HG03442 (cell line): ENCODE data around the gene HSPA8.
"Not testable (repeated sequence)": the region's sequence is repeated elsewhere in the genome, so short reads cannot be mapped to it uniquely, and the experiment has no call there.

Experiments used
- ATAC-seq: cut with Tn5 transposase; IDR thresholded peaks from one replicate; pipeline ENCODE4 v1.9.1; 2021; ENCODE audit warnings: mild to moderate bottlenecking, moderate library complexity; ENCODE audit not compliant: unreplicated experiment

HSPA8 gene

DNA sequence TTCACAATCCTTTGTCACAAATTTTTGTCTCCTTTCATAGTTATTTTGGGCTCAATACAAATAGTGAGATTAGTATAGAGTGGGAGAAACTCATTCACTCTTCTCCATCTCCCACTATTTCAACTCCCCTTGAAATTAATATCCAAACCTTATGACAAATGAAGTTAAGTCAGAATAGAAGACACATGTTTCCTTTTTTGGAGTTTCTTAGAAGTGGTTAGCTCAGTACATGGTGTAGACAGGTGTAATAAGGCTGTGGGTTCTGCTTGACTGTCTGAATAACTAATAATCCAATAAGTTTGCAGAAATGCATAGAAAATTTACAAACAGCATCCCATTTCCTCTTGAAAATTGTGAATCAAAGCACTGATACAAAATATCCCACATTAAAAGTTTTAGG is 10.8 kb upstream of the HSPA8 start:
- ATAC-seq, result no peak

DNA sequence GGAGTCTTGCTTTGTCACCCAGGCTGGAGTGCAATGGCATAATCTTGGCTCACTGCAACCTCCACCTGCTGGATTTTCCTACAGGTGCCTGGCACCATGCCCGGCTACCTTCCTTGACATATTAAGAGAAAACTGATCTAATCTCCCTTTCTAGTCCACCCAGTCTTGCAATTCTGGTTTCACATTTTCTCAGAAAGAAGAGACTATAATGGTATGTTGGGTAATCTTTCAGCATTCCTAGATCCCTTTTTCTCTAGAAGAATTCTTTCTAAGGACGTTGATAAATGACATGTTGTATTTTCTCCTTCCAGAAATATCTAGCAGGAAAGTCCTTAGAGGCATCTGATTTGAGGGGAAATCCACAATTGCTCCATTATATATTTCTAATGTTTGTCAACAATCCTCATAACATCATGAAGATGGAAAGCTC is 10.4 kb upstream of the HSPA8 start:
- no peak for ATAC-seq

- peak; percentile 56 for ATAC-seq
Observed at GRCh38 chr11:123069908-123070821, 8.2 kb upstream of the HSPA8 start.

DNA sequence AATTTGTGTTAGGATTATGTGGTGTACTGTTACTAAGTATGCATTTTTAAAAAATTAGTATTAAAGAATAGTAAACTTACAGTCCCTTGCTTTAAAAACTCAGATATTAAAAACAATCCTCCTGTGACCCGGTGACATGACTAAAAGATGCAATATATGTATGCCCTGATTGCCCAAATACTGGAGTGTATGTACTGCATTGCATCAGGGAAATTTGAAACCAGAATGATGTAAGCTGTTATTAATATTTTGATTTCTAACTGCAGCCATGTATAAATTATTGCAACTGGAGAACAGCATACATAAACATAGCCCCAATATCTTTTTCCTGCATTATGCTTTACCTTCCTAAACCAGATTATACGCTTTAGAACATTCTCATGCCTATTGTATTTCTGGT is 3.7 kb upstream of the HSPA8 start:
- no peak for ATAC-seq

GRCh38 chr11:123063826-123064657 is 2.1 kb upstream of the HSPA8 start:
- ATAC-seq, result no peak

GRCh38 chr11:123062892-123063825 is 1.2 kb upstream of the HSPA8 start:
- ATAC-seq, result no peak

DNA sequence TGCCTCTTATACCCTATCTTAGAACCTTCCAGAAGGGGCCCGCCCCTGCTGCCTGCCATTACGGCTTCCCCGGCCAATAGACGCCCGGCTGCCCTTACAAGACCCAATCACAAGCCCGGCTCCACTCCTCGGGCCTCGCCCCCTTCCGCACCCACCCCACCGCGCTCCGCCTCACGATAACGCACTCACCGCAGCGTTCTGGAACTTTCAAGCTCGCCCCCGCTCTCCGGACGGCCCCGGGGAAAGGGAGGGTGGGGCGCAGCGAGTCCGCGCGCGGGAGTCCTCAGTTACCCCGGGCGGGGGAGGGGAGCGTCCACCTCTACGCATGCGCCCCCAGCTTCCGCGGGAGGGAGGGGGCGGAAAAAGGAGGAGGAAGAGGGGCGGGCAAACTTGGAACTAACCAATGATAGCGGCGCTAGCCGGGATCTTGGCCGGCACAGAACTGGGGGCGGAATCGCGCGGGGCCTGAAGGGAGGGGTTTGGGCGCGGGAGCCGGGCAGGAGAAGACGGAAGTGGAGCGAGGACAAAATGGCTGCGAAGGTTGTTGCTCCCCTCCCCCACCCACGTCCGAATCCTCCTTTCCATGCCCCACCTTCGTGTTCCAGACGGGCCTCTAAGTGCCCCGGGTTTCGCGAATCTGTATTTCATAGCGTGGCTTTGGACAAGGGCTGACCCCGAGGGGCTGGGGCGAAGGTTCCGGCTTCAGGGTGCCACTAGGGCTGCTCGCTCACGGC is 389 bp upstream of the HSPA8 start:
- ATAC-seq, result peak; percentile 85

DNA sequence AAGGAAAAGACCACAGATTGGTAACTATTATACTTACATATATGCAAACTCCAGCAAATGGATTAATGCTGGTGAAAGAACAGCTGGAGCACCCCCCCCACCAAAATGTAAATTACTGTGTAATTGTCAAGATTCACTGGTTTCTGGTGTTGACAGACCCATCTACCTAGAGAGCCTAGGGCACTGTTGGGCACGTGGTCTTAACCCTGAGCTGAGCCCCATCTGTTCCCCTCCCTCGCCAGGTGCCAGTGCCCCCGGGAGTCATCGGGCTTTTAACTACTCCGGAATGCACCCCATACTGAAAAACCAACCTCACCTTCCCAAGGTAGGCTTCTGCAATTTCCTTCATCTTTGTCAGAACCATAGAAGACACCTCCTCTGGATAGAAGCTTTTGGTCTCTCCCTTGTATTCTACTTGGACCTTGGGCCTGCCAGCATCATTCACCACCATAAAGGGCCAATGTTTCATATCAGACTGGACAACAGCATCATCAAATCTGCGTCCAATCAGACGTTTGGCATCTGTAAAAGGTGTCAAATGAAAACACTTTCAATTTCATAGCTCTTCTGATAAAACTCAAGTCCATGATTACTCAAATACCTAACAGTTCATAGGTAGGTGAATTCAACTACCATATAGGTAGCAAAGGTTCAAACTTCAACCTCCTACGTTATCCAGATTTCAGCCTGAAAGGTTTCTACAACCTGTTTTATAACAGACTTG is 1.5 kb downstream of the HSPA8 start:
- ATAC-seq, result no peak

GRCh38 chr11:123059041-123059920 is 2.7 kb downstream of the HSPA8 start:
- ATAC-seq, result not testable (repeated sequence)

DNA sequence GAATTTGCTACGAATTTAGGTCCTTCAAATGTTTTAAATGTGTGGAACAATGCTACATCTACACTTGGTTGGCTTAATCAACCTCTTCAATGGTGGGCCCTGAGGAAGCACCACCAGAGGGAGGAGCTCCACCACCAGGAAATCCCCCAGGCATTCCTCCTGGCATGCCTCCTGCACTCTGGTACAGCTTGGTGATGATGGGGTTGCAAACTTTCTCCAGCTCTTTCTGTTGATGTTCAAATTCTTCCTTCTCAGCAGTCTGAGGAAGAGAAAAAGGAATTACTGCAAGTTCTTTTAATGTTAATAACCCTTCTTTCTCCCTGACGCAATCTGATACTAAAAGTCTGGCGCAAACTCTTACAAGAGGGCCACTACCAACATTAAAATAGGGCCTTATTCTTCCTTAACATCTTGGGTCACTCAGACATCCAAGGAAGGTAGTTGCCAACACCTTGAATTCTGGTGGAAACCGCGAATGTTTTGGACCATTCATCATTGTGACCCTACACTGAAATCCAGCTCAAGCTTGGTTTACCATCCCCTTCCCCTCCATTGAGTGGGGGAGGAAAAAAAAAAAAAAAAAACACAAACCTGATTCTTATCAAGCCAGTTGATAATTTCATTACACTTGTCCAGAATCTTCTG is 4.2 kb downstream of the HSPA8 start:
- ATAC-seq, result no peak

DNA sequence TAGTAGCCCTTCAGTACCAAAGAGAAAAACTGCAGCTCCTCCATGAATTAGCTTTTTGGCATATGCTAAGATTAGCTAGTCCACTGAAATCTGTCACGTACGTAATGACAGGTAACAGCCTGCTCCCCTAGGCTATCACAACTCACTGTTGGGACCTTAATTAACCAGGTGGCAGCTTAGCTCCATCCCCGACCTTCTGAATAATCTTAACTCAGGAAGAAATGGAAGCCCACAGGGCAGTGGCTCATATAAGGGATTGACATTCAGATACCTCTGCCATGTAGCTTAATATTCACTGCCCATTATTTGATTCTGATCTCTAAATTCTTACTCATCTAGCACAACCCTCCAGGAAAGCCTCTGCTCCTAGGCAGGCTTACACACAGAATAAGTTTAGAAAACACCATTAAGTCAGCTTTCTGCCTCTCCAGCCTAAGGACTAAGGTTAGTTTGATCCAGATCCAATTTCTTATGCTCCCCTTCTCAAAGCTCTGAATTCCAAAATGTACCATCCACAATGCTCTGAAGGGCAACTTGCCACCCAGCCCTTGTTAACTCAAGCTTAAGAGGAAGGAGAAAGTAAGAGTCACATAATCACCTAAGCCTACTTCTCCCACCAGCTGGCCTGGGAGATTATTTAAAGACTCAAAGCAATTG is 5.0 kb downstream of the HSPA8 start:
- no peak for ATAC-seq

DNA sequence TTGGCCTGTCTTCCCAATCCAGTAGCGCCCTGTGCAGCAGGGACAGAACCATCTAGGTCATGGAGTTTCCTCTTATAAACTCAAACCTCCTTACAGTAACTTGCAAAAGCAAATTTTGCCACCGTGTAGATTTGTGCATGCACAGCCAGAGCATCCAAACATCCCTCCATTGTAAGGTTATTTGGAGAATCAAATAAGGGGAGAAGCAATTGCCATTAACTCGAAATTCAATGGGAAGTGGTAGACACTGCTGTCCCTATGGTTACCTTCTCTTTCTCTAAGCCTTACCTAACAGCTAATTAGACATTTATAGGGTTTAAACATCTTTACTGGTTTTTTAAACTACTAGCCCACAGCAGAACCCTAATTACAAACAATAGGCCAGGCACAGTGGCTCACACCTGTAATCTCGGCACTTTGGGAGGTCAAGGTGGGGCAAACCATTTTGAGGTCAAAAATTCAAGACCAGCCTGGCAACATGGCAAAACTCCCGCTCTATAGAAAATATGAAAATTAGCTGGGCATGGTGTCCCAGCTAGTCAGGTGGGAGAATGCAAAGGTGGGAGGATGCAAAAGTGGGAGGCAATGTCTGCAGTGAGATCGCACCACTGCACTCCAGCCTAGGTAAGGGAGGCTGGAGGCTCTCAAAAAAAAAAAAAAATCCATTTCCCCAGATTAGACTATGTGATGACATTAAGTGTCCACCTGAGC is 6.6 kb downstream of the HSPA8 start:
- ATAC-seq, result no peak

DNA sequence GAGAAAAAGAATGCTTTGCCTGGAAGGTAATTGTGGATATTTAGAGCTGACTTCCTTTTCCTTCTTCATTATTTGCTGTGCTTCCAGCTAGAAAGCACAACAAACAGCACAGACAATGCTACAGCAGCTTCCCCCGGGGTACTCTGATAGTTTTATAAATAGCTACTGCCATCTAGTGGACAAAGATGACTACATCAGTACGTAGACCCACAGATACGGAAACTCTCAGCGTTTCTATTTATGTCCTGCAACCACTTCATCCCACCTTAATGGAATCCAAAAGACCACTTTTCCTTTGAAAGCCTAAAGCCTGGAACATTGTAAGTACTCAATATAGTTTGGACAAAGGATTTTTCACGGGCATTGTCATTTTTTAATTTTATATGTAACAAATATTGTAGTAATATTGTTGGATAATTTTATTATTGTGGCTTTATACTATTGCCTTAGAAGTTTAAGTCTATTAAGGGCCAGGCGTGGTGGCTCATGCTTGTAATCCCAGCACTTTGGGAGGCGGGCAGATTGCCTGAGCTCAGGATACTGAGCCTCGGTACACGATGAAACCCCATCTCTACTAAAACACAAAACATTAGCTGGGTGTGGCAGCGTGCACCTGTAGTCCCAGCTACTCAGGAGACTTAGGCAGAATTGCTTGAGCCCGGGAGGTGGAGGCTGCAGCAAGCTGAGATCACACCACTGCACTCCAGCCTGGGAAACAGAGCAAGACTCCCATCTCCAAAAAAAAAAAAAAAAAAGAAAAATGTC is 7.5 kb downstream of the HSPA8 start:
- ATAC-seq, result peak; percentile 68

DNA sequence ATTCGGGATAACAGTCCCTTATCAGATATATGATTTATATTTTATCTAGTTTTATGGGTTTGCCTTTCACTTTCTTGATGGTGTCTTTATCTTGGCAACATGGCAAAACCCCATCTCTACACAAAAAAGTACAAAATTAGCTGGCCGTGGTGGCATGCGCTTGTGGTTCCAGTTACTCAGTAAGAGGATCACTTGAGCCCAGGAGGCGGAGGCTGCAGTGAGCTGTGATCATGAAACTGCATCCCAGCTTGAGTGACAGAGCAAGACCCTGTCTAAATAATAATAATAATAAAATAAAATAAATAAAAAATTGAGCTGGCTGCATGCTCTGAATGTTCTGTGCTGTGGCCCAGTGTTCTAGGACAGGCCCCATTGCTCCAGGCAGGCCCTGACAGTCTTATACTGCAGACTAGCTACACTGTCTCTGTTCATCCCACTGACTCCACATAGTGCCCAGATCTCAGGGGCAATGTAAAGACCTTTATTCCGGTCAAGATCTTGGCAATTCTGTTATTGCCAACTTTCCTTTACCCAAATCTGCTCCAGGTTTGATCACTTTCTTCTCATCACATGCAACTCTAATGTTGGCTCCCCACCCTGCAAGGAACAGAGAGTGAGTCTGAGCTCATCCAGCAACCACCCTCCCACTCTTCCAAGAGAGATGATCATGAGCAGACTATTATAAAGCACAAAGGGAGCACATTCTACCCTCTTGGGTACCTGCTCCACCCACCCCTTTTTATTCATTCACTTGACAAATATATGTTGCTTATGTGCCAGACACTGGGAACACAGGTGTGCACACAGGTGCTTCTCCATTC is 8.8 kb downstream of the HSPA8 start:
- no peak for ATAC-seq

GRCh38 chr11:123051634-123052033 is 10.3 kb downstream of the HSPA8 start:
- ATAC-seq, result no peak
